HEK293 (cell line): ENCODE measurements around the gene SEC16A.

Experiments
- CTCF ChIA-PET: fragments of 350-600 bp; formaldehyde crosslinking; extraction: SDS; loops from one replicate; lab custom pipeline; 2021; ENCODE audit warnings: antibody characterized with exemption; lab: Yijun Ruan, JAX
- POLR2A ChIA-PET: fragments of 300-600 bp; formaldehyde crosslinking; extraction: SDS; loops from one replicate; lab custom pipeline; 2020; ENCODE audit warnings: antibody characterized with exemption, inconsistent platforms; lab: Yijun Ruan, JAX
- H3K27ac ChIP-seq: fragments of 200-500 bp; sonication (Bioruptor generic); 2 replicates; pipeline ENCODE4 v1.5.1; 2014; ENCODE audit warnings: low read depth, low read length, control low read depth, inconsistent platforms; ENCODE audit errors: extremely low read depth
- H3K36me3 ChIP-seq, 2 experiments: fragments of 200-500 bp in 1 of 2; sonication (Bioruptor generic) in 1 of 2; 1 replicate in 1 of 2; 2 replicates in 1 of 2; pipeline ENCODE4 v1.5.1; 2014 to 2017; ENCODE audit warnings: inconsistent platforms in 2 of 2, low read length in 2 of 2; ENCODE audit not compliant: control insufficient read depth in 2 of 2, insufficient read depth in 1 of 2
- H3K4me1 ChIP-seq: fragments of 200-500 bp; sonication (Bioruptor generic); 2 replicates; pipeline ENCODE4 v1.5.1; 2014; ENCODE audit warnings: mild to moderate bottlenecking, low read length, inconsistent platforms; ENCODE audit not compliant: control insufficient read depth, insufficient read depth
- H3K4me3 ChIP-seq: 2 replicates; pipeline ENCODE4 v1.5.1; 2011; ENCODE audit warnings: low read depth, mild to moderate bottlenecking, control low read depth, low read length, moderate library complexity
- H3K9me3 ChIP-seq: fragments of 200-500 bp; sonication (Bioruptor generic); 2 replicates; pipeline ENCODE4 v1.5.1; 2014; ENCODE audit warnings: low read depth, low read length, inconsistent platforms; ENCODE audit not compliant: control insufficient read depth, insufficient read depth
- FEZF1 ChIP-seq: fragments of 450-650 bp; formaldehyde crosslinking; IDR thresholded peaks from 2 replicates; pipeline ENCODE4 v1.5.1; 2016; ENCODE audit warnings: missing biosample characterization, missing genetic modification characterization
- GLI2 ChIP-seq: fragments of 450-650 bp; formaldehyde crosslinking; IDR thresholded peaks from 2 replicates; pipeline ENCODE4; 2017; ENCODE audit warnings: missing biosample characterization, missing genetic modification characterization, low read depth, borderline replicate concordance
- GLI4 ChIP-seq: fragments of 450-650 bp; formaldehyde crosslinking; IDR thresholded peaks from 2 replicates; pipeline ENCODE4 v1.5.1; 2016; ENCODE audit warnings: missing biosample characterization, missing genetic modification characterization
- HIC1 ChIP-seq: fragments of 450-650 bp; formaldehyde crosslinking; IDR thresholded peaks from 2 replicates; pipeline ENCODE4 v1.5.1; 2016; ENCODE audit warnings: missing biosample characterization, missing genetic modification characterization
- KLF7 ChIP-seq: fragments of 450-650 bp; formaldehyde crosslinking; IDR thresholded peaks from 2 replicates; pipeline ENCODE4 v1.5.1; 2016; ENCODE audit warnings: missing biosample characterization, missing genetic modification characterization, borderline replicate concordance
- KLF9 ChIP-seq: fragments of 450-650 bp; formaldehyde crosslinking; IDR thresholded peaks from 2 replicates; pipeline ENCODE4 v1.5.1; 2016; ENCODE audit warnings: missing biosample characterization, missing genetic modification characterization, low read depth
- RBAK ChIP-seq: fragments of 450-650 bp; formaldehyde crosslinking; IDR thresholded peaks from 2 replicates; pipeline ENCODE4 v1.5.1; 2016; ENCODE audit warnings: missing biosample characterization, missing genetic modification characterization
- YY2 ChIP-seq: fragments of 450-650 bp; formaldehyde crosslinking; IDR thresholded peaks from 2 replicates; pipeline ENCODE4 v1.5.1; 2016; ENCODE audit warnings: missing biosample characterization, missing genetic modification characterization
- ZBTB10 ChIP-seq: fragments of 450-650 bp; formaldehyde crosslinking; IDR thresholded peaks from 2 replicates; pipeline ENCODE4 v1.5.1; 2016; ENCODE audit warnings: missing biosample characterization, missing genetic modification characterization
- ZBTB11 ChIP-seq: fragments of 450-650 bp; formaldehyde crosslinking; conservative IDR thresholded peaks from 2 replicates; pipeline ENCODE4 v1.5.1; 2016; ENCODE audit warnings: low read depth, missing biosample characterization, missing genetic modification characterization
- ZBTB17 ChIP-seq: fragments of 450-650 bp; formaldehyde crosslinking; IDR thresholded peaks from 2 replicates; pipeline ENCODE4 v1.5.1; 2016; ENCODE audit warnings: missing biosample characterization, missing genetic modification characterization
- ZBTB20 ChIP-seq: fragments of 450-650 bp; formaldehyde crosslinking; IDR thresholded peaks from 2 replicates; pipeline ENCODE4 v1.5.1; 2016; ENCODE audit warnings: missing biosample characterization, missing genetic modification characterization
- ZFHX2 ChIP-seq: fragments of 450-650 bp; formaldehyde crosslinking; conservative IDR thresholded peaks from 2 replicates; pipeline ENCODE4 v1.5.1; 2016; ENCODE audit warnings: missing biosample characterization, missing genetic modification characterization
- ZNF114 ChIP-seq: fragments of 450-650 bp; formaldehyde crosslinking; IDR thresholded peaks from 2 replicates; pipeline ENCODE4 v1.5.0; 2017; ENCODE audit warnings: missing biosample characterization, missing genetic modification characterization
- ZNF175 ChIP-seq: fragments of 450-650 bp; formaldehyde crosslinking; IDR thresholded peaks from 2 replicates; pipeline ENCODE4 v1.5.1; 2016; ENCODE audit warnings: missing biosample characterization, missing genetic modification characterization
- ZNF184 ChIP-seq: fragments of 450-650 bp; IDR thresholded peaks from 2 replicates; pipeline ENCODE4 v1.5.1; 2018; ENCODE audit warnings: missing biosample characterization, mild to moderate bottlenecking, missing genetic modification characterization
- ZNF223 ChIP-seq: fragments of 450-650 bp; formaldehyde crosslinking; IDR thresholded peaks from 2 replicates; pipeline ENCODE4 v1.5.1; 2016; ENCODE audit warnings: missing biosample characterization, missing genetic modification characterization
- ZNF239 ChIP-seq: fragments of 450-650 bp; formaldehyde crosslinking; IDR thresholded peaks from 2 replicates; pipeline ENCODE4 v1.5.1; 2016; ENCODE audit warnings: missing biosample characterization, missing genetic modification characterization
- ZNF548 ChIP-seq: fragments of 450-650 bp; formaldehyde crosslinking; IDR thresholded peaks from 2 replicates; pipeline ENCODE4 v1.5.1; 2016; ENCODE audit warnings: missing biosample characterization, missing genetic modification characterization
- ZNF558 ChIP-seq: fragments of 450-650 bp; formaldehyde crosslinking; IDR thresholded peaks from 2 replicates; pipeline ENCODE4 v1.5.1; 2016; ENCODE audit warnings: missing biosample characterization, missing genetic modification characterization
- ZNF561 ChIP-seq: fragments of 450-650 bp; IDR thresholded peaks from 2 replicates; pipeline ENCODE4 v1.5.1; 2018; ENCODE audit warnings: missing biosample characterization, missing genetic modification characterization, borderline replicate concordance
- ZNF629 ChIP-seq: fragments of 450-650 bp; formaldehyde crosslinking; IDR thresholded peaks from 2 replicates; pipeline ENCODE4 v1.5.1; 2017; ENCODE audit warnings: missing biosample characterization, missing genetic modification characterization
- ZNF645 ChIP-seq: fragments of 450-650 bp; formaldehyde crosslinking; IDR thresholded peaks from 2 replicates; pipeline ENCODE4; 2016; ENCODE audit warnings: missing biosample characterization, missing genetic modification characterization
- ZNF692 ChIP-seq: fragments of 450-650 bp; formaldehyde crosslinking; IDR thresholded peaks from 2 replicates; pipeline ENCODE4 v1.5.1; 2016; ENCODE audit warnings: missing biosample characterization, missing genetic modification characterization
- ZNF701 ChIP-seq: fragments of 450-650 bp; formaldehyde crosslinking; IDR thresholded peaks from 2 replicates; pipeline ENCODE4 v1.5.1; 2016; ENCODE audit warnings: missing biosample characterization, missing genetic modification characterization

The SEC16A gene

DNA sequence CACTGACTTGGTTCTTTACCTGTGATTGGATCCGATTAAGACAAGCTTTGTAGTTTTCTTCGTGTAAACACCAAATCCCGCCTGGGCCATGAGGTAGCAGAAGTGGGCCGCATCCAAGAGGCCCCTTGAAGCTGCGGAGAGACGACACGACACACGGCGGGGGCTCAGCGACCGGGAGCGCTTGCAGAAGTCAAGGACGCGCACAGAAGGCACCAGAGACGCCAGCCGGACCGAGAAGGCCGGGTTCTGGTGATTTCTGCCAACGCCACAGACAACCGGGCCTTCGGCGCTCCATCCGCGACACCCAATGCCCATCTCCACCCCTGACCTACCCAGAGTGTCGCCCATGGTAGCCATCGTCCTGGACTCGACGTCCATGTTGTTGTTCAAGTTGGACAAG is 23.4 kb downstream of the SEC16A start (continued):
- TF ChIP-seq YY2 (tag by site-specific recombination) (no peak), ZBTB10 (no peak), ZNF558 (tag by site-specific recombination) (no peak)

- TF ChIP-seq ZNF184 (tag by site-specific recombination) (no peak), FEZF1 (no peak), ZNF239 (tag by site-specific recombination) (no peak), ZNF223 (tag by site-specific recombination) (no peak), ZNF701 (tag by site-specific recombination) (no peak), ZNF692 (tag by site-specific recombination) (no peak), ZFHX2 (tag by site-specific recombination) (no peak), KLF7 (tag by site-specific recombination) (no peak), ZNF175 (tag by site-specific recombination) (no peak), ZBTB11 (tag by site-specific recombination) (no peak), HIC1 (tag by site-specific recombination) (no peak)
- Histone ChIP-seq H3K4me3 (no peak overlapping the region), H3K27ac (no peak overlapping the region), H3K4me1 (no peaks in the 10 kb centered on the region), H3K9me3 (no peaks in the 10 kb centered on the region), H3K36me3 (peaks cover 31 to 89% of the 10 kb centered on the region in 2 experiments)
- POLR2A ChIA-PET = interaction anchor here (0.6 kb wide), 1 partner anchor 72 kb away, joined by 3 read pairs; no protein-coding TSS in a partner anchor
- CTCF ChIA-PET = interaction anchor here (1.4 to 2.3 kb wide), 2 partner anchors 16 to 186 kb away, joined by 3 to 9 read pairs; no protein-coding TSS in a partner anchor
Observed at GRCh38 chr9:136457326-136457725, 25.5 kb downstream of the SEC16A start.

DNA sequence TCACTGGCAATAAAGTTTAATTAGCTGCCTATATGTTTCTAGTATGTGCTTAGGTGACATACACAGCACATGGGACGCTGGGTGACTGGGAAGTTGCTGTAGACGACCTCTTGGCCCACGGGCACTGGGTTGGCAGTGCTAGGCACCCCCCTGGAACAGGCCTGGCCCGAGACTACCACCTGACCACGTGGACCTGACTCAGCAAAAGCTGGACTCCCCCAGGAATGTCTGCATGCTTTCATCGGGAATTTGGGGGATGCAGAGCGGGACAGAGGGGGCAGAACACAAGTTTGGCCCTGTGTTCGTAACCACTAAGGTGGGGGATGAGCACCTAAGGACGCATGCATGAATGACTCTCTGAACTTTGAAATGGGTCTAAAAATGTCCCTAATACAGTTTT is 26.6 kb downstream of the SEC16A start:
- H3K36me3 ChIP-seq = peaks cover 31 to 87% of the 10 kb centered on the region in 2 experiments
- CTCF ChIA-PET = no interaction called here
- POLR2A ChIA-PET = no interaction called here
- TF ChIP-seq ZBTB17 (no peak), ZNF645 (tag by site-specific recombination) (no peak), ZNF561 (tag by site-specific recombination) (no peak), ZNF629 (tag by site-specific recombination) (no peak), ZNF548 (no peak), KLF9 (tag by site-specific recombination) (no peak), GLI4 (tag by site-specific recombination) (no peak), RBAK (tag by site-specific recombination) (no peak), GLI2 (tag by site-specific recombination) (no peak), ZBTB20 (tag by site-specific recombination) (no peak), ZNF114 (tag by site-specific recombination) (no peak)

More for the DNA sequence above, 26.6 kb downstream of the SEC16A start:
- Histone ChIP-seq H3K27ac (no peak overlapping the region), H3K4me3 (no peak overlapping the region), H3K9me3 (no peaks in the 10 kb centered on the region), H3K4me1 (no peaks in the 10 kb centered on the region)
